HG02885 (cell line): ENCODE results near the gene RPS21.

Experiments
- ATAC-seq: cut with Tn5 transposase; IDR thresholded peaks from one replicate; pipeline ENCODE4 v1.9.1; 2021; ENCODE audit warnings: mild to moderate bottlenecking; ENCODE audit not compliant: unreplicated experiment, poor library complexity

The RPS21 gene

GRCh38 chr20:62437496-62437895 is 50.6 kb downstream of the RPS21 start:
- no peak for ATAC-seq

GRCh38 chr20:62437927-62438326 is 51.0 kb downstream of the RPS21 start:
- no peak for ATAC-seq
